ENCODE data around the gene CPSF3.

Gene CPSF3

DNA sequence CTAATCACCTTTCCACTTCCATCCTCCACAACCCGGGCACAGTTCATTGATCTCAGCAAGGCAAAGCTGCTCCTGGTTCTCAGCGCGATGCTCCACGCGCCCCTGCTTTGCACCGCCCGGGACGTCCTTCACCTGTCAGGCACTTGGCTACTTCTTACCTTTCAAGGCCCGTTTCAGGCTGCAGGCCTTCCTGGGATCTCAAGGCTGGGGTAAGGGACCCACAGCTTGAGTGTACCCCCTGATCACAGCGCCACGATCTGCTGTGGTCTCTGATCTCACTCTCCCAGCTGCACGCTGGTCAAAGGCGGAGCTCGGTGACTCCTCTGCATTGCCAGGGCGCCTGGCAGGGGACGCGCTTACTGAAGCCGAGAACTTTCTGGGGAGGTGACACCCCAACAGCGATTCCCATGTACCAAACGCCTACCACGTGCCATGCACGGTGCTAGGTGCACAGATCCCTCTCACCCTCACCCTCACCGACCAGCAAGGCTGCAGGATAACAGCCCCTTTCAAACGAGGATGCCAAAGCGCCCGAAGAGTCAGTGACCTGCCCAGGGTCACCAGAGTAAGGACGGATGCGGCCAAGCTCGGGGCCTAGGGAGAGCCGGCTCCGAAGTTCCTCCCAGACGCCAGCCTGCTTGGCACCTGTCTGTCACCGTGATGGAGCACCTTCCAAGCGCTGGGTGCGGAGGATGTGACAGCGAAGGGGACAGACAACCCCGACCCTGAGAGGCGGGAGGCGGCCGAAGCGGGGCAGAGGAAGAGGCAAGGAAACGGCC lies 944 bp upstream of the CPSF3 start:
- DNase-seq = peak; percentile 71

- no peak for DNase-seq
Measured at GRCh38 chr2:9423922-9424272, 443 bp downstream of the CPSF3 start.

DNA sequence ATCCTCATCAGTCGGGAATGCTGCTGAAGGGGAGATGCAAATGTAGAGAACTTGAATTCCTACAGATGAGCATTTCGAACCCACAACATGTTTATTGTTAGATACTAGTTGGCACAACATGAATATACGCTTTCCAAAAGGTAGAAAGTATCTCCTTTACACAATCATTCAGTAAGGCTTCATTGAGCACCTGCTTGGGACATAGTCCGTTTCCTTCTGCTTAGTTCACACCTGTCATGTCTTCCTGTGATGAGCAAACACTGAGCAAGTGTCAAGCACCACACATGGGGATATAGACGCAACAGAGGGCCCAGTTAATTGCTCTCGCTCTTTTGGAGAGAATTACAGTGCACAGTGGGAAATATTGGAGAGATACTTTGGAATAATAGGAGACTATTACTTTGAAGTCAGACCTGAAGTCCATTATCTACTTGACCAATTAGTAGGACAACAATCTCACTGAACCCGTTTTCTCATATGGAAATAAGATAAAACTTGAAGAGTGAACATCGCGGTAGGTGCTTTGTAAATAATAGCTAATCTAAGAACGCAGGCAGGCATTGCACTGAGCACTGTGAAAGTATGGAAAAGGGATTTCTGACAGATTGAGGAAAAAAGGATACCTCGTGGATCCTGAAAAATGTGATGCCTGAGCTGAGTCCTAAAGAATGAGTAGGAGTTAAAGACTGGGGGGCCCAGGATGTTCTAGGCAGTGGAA lies 1.2 kb downstream of the CPSF3 start:
- DNase-seq = no peak

- no peak for DNase-seq
Measured at GRCh38 chr2:9428965-9429577, 5.6 kb downstream of the CPSF3 start.

GRCh38 chr2:9430316-9431293 lies 7.2 kb downstream of the CPSF3 start:
- DNase-seq = no peak

GRCh38 chr2:9434489-9434888 lies 11.0 kb downstream of the CPSF3 start:
- no peak for DNase-seq

- DNase-seq = no peak
Measured at GRCh38 chr2:9439536-9439935, 16.1 kb downstream of the CPSF3 start.

DNA sequence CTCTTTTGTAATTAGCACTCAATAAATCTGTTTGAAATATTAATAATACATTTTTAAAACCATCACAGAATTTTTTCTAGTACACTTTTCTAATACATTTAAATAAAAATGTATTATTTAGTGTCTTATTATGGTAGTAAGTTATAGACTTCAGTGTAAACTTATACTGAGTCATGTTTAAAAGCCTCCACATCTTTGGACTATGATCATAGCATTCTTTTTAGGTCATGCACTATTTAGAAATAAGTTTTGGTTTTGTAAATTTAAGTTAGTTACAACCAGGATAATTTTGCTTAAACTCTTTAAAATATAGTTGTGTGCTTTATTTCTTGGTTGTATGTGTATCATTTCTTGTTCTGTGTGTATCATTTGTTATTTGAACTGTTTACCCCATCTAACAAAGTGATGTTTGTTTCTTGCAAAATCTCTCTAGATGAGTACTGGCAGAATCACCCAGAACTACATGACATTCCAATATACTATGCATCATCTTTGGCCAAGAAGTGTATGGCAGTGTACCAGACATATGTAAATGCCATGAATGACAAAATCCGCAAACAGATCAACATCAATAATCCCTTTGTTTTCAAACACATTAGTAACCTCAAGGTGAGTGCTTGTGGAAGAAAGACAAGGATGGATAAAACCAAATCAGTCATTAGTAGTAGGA lies 16.7 kb downstream of the CPSF3 start:
- no peak for DNase-seq

- DNase-seq = no peak
Measured at GRCh38 chr2:9441556-9441955, 18.1 kb downstream of the CPSF3 start.

DNA sequence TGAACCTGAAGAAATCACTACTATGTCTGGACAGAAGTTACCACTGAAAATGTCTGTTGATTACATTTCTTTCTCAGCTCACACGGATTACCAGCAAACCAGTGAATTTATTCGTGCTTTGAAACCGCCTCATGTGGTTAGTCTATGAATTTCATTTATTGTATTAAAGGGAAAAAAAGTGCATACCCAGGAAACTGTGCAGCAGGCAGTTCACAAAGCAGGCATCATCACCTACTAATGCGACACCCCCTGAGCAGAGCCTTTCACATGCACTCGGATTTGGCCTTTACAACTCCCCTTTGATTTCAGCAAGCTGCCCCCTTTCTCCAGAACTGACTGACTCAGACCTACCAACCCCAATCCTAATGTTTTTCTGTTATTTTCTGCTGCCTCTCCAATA lies 20.1 kb downstream of the CPSF3 start:
- DNase-seq = no peak

DNA sequence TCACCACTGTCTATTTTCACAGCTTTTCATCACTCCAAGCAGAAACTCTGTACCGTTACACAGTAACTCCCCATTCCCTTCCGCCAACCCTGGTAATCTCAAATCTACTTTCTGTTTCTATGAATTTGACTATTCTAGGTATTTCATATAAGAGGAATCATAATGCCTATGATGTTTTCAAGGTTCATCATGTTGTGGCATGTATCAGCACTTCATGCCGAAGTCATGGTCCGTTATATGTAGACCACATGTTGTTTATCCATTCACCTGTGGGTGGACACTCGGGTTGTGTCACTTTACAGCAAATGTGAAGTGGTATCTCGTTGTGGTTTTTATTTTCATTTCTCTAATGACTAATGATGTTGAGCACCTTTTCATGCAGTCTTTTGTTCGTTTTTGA lies 21.6 kb downstream of the CPSF3 start:
- no peak for DNase-seq

- DNase-seq = no peak
Measured at GRCh38 chr2:9451231-9451630, 27.8 kb downstream of the CPSF3 start.

GRCh38 chr2:9460441-9461017 lies 37.1 kb downstream of the CPSF3 start:
- DNase-seq = no peak

- no peak for DNase-seq
Measured at GRCh38 chr2:9461079-9461478, 37.6 kb downstream of the CPSF3 start.

- no peak for DNase-seq
Measured at GRCh38 chr2:9462313-9462712, 38.9 kb downstream of the CPSF3 start.

DNA sequence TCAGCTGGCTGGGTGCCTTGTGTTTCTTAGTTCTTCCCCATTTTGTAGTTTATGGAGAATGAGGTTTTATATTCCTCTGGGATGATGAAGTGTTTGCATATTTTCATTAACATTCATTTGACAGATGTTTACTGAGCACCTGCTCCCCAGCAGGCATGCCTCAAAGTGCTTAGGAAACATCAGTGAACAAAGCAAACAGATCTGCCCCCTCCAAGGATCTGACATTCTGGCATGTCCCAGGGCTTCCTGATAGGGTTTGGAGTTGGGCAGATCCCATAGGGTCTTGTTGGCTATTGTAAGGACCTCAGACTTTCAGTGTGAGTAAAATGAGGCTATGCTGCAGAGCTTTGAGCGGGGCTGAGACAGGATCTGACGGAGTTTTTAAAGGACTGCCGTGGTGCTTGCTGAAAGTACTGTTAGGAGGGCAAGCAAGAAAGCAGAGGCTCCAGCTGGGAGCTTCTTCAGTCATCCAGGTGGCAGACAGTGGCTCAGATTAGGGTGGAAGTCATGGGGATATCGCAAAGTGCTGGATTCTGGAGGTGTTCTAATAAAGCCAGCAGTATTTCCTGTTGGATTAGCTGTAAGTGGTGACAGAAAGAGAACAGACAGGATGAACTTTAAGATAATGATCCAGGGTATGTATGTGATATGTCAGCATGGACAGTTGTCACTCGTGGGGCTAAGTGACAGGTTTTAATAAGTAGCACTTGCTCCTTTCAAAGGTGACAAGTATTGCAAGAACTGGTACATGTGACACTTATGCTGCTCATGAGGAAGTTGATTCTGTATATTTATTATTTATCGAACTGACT lies 39.6 kb downstream of the CPSF3 start:
- no peak for DNase-seq

DNA sequence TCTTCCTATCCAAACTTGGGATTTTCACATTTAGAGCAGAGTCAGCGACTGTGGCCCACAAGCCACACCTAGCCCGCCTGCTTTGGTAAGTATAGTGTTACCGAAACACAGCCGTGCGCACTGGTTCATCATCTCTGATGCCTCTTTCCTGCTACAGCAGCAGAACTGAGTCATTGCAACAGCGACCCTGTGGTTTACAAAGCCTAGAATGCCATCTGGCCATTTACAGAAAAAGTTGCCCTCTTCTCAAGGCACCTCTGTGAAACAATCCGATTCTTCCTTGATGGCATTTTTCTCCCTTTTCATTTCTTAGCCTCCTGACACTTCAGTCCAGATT lies 40.2 kb downstream of the CPSF3 start:
- peak; percentile 29 for DNase-seq

GRCh38 chr2:9465170-9465569 lies 41.7 kb downstream of the CPSF3 start:
- DNase-seq = no peak

DNA sequence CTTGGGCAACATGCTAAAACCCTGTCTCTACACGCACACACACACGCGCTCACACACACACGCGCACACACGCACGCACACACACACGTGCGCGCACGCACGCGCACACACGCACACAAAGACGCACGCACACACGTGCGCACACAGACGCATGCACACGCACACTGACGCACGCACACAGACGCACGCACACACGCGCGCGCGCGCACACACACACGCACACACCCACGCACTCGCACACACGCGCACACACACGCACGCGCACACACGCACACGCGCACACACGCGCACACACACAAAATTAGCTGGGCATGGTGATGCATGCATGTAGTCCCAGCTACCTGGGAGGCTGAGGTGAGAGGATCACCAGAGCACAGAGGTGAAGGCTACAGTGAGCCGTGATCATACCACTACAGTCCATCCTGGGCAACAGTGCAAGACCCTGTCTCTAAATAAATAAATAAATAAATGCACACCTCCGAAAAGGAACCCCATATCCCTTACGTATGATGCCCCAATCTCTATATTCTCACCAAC lies 42.8 kb downstream of the CPSF3 start:
- DNase-seq = no peak

DNA sequence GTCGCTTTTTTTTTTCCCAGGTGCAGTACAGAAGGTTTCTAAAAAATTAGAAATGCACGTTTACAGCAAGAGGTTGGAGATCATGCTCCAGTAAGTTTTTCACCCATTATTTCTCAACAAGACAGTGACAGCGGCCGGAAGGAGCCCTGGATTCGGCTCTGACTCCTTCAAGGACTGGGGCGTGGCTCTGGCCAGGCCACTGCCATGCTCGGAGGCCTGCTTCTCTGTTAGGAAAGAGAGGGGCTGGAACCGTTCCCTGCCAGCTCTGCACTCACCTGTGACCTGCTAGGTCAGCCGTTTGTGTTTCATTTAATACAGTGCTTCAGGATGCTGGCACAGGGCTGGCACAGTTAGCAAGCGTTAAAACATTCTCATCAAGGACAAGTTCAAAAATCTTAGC lies 44.2 kb downstream of the CPSF3 start:
- DNase-seq = no peak

GRCh38 chr2:9471206-9471605 lies 47.8 kb downstream of the CPSF3 start:
- DNase-seq = no peak
